CD8-positive, alpha-beta memory T cell (primary cell): Measurements from ENCODE around the gene LUC7L2. TPM values are rescaled to one million over a fixed set of nuclear protein-coding genes. Genes with fewer than 3 reads are reported as not detected.

ENCODE experiments used
- CTCF ChIA-PET: fragments of 350-600 bp; sonication (Branson Sonifier 250); formaldehyde crosslinking; loops from one replicate; lab custom pipeline; 2021; ENCODE audit warnings: antibody characterized with exemption; lab: Charles Lee
- POLR2A ChIA-PET: fragments of 350-600 bp; sonication (Branson Sonifier 250); formaldehyde crosslinking; loops from one replicate; lab custom pipeline; 2021; ENCODE audit warnings: antibody characterized with exemption; lab: Charles Lee
- DNase-seq, 5 donors: peaks; one replicate each; pipeline versions ENCODE4 v3.0.0 to v3.0.0-alpha.2; 2020 to 2022; ENCODE audit warnings: mixed read lengths in 1 of 5
- H3K27ac ChIP-seq: one replicate; pipeline ENCODE4 v1.7.0; 2013; ENCODE audit warnings: low read depth, mild to moderate bottlenecking, low read length, moderate library complexity
- H3K27me3 ChIP-seq: 2 replicates; pipeline ENCODE4 v1.7.0; 2013; ENCODE audit warnings: low read length, mild to moderate bottlenecking; ENCODE audit not compliant: insufficient read depth, poor library complexity, severe bottlenecking
- H3K36me3 ChIP-seq: 2 replicates; pipeline ENCODE4 v1.7.0; 2013; ENCODE audit warnings: mild to moderate bottlenecking, low read length, moderate library complexity; ENCODE audit not compliant: insufficient read depth
- H3K4me1 ChIP-seq: 2 replicates; pipeline ENCODE4 v1.7.0; 2013; ENCODE audit warnings: mild to moderate bottlenecking, low read length, moderate library complexity; ENCODE audit not compliant: insufficient read depth
- H3K4me3 ChIP-seq: 2 replicates; pipeline ENCODE4 v1.7.0; 2013; ENCODE audit warnings: mild to moderate bottlenecking, low read length
- H3K9me3 ChIP-seq: 2 replicates; pipeline ENCODE4 v1.7.0; 2013; ENCODE audit warnings: mild to moderate bottlenecking, low read length
- H3K27ac Mint-ChIP-seq, 8 donors: one replicate each; pipeline ENCODE4 v1.8.0; 2020 to 2021; ENCODE audit warnings: mixed read lengths in 8 of 8, mild to moderate bottlenecking in 6 of 8, inconsistent platforms in 3 of 8, moderate library complexity in 3 of 8
- H3K27me3 Mint-ChIP-seq, 2 donors: one replicate each; pipeline ENCODE4 v1.8.0; 2020 to 2021; ENCODE audit warnings: mixed read lengths in 2 of 2, mild to moderate bottlenecking in 1 of 2, moderate library complexity in 1 of 2
- H3K36me3 Mint-ChIP-seq, 3 donors: one replicate each; pipeline ENCODE4 v1.8.0; 2020 to 2021; ENCODE audit warnings: mixed read lengths in 3 of 3, inconsistent platforms in 1 of 3, mild to moderate bottlenecking in 1 of 3
- H3K4me1 Mint-ChIP-seq, 3 donors: one replicate each; pipeline ENCODE4 v1.8.0; 2020 to 2021; ENCODE audit warnings: mixed read lengths in 3 of 3, inconsistent platforms in 1 of 3, mild to moderate bottlenecking in 1 of 3
- H3K4me3 Mint-ChIP-seq, 7 donors: one replicate each; pipeline ENCODE4 v1.8.0; 2020 to 2021; ENCODE audit warnings: mixed read lengths in 7 of 7, mild to moderate bottlenecking in 6 of 7, moderate library complexity in 4 of 7, inconsistent platforms in 2 of 7
- H3K9me3 Mint-ChIP-seq, 5 donors: one replicate each; pipeline ENCODE4 v1.8.0; 2020 to 2022; ENCODE audit warnings: mixed read lengths in 5 of 5, mild to moderate bottlenecking in 3 of 5, moderate library complexity in 2 of 5, inconsistent platforms in 1 of 5
- polyA plus RNA-seq: library from polyadenylated mRNA; unstranded; fragments of 300-500 nt; fragmentation: Illumina TruSeq; gene quantifications from one replicate; pipeline ENCODE4 v1.2.3, GENCODE V29; 2021
- total RNA-seq, 2 experiments: library from RNA; stranded (reverse); gene quantifications; one replicate each; pipeline ENCODE4 v1.2.3, GENCODE V29; 2021

LUC7L2 gene
- total and polyA plus RNA-seq, 3 experiments from 2014 or later = 72.0 to 164 (median 150) TPM

- no peaks in the 10 kb centered on the region for H3K9me3 Mint-ChIP-seq
- DNase-seq = peak; percentile 10 to 55 (median 30)
- peak overlapping the region; percentile 97 to 100 (median 99) for H3K27ac Mint-ChIP-seq
- peaks cover 30% of the 10 kb centered on the region for H3K4me1 ChIP-seq
- peaks cover 40 to 53% (median 48%) of the 10 kb centered on the region in 3 donors for H3K4me1 Mint-ChIP-seq
- H3K9me3 ChIP-seq = no peaks in the 10 kb centered on the region
- H3K27me3 Mint-ChIP-seq = no peaks in the 10 kb centered on the region
- H3K36me3 Mint-ChIP-seq = peaks cover 0 to 29% (median 5%) of the 10 kb centered on the region in 3 donors
- POLR2A ChIA-PET = interaction anchor here (0.7 to 2.5 kb wide), 6 partner anchors 10 to 818 kb away, joined by 3 to 67 read pairs (median 8); partner anchors contain the start of genes FMC1, KDM7A and UBN2
- H3K27me3 ChIP-seq = no peaks in the 10 kb centered on the region
- peak overlapping the region; percentile 92 for H3K4me3 ChIP-seq
- CTCF ChIA-PET = interaction anchor here (1.0 to 1.6 kb wide), 3 partner anchors 10 to 14 kb away, joined by 4 read pairs; no protein-coding TSS in a partner anchor
- no peaks in the 10 kb centered on the region for H3K36me3 ChIP-seq
- peak overlapping the region; percentile 97 to 99 (median 98) for H3K4me3 Mint-ChIP-seq
- H3K27ac ChIP-seq = peak overlapping the region; percentile 98
Observed at GRCh38 chr7:139358541-139359365, 941 bp upstream of the LUC7L2 start.

- ChIA-PET POLR2A (interaction anchor here (0.9 to 2.5 kb wide), 6 partner anchors 17 to 816 kb away, joined by 5 to 67 read pairs (median 8); partner anchors contain the start of genes FMC1, KDM7A and UBN2), CTCF (interaction anchor here (1.0 to 1.6 kb wide), 4 partner anchors 9 to 21 kb away, joined by 4 to 9 read pairs (median 4); no protein-coding TSS in a partner anchor)
- H3K4me3 Mint-ChIP-seq = peak overlapping the region; percentile 97 to 99 (median 98)
- H3K27me3 Mint-ChIP-seq = no peaks in the 10 kb centered on the region
- H3K27me3 ChIP-seq = no peaks in the 10 kb centered on the region
- H3K4me3 ChIP-seq = peak overlapping the region; percentile 92
- H3K4me1 Mint-ChIP-seq = peaks cover 52 to 68% (median 63%) of the 10 kb centered on the region in 3 donors
- peak; percentile 95 to 98 (median 98) for DNase-seq
- peaks cover 2% of the 10 kb centered on the region for H3K36me3 ChIP-seq
- no peaks in the 10 kb centered on the region for H3K9me3 Mint-ChIP-seq
- H3K4me1 ChIP-seq = peaks cover 35% of the 10 kb centered on the region
- peaks cover 0 to 41% (median 9%) of the 10 kb centered on the region in 3 donors for H3K36me3 Mint-ChIP-seq
- H3K27ac ChIP-seq = peak overlapping the region; percentile 98
- peak overlapping the region; percentile 97 to 100 (median 99) for H3K27ac Mint-ChIP-seq
- no peaks in the 10 kb centered on the region for H3K9me3 ChIP-seq
Observed at GRCh38 chr7:139360210-139360947, 685 bp downstream of the LUC7L2 start.

- ChIA-PET POLR2A (interaction anchor here (2.5 kb wide), 1 partner anchor 21 kb away, joined by 67 read pairs; the partner anchor contains the start of gene FMC1), CTCF (no interaction called here)
- Histone ChIP-seq H3K36me3 (peaks cover 5% of the 10 kb centered on the region), H3K27ac (peak overlapping the region; percentile 98), H3K4me3 (peak overlapping the region; percentile 92), H3K27me3 (no peaks in the 10 kb centered on the region), H3K4me1 (peaks cover 40% of the 10 kb centered on the region), H3K9me3 (no peaks in the 10 kb centered on the region)
- peaks cover 56 to 73% (median 68%) of the 10 kb centered on the region in 3 donors for H3K4me1 Mint-ChIP-seq
- peak overlapping the region; percentile 97 to 100 (median 99) for H3K27ac Mint-ChIP-seq
- peaks cover 0 to 41% (median 9%) of the 10 kb centered on the region in 3 donors for H3K36me3 Mint-ChIP-seq
- H3K4me3 Mint-ChIP-seq = peak overlapping the region; percentile 97 to 99 (median 98)
- DNase-seq = no peak
- no peaks in the 10 kb centered on the region for H3K9me3 Mint-ChIP-seq
- no peaks in the 10 kb centered on the region for H3K27me3 Mint-ChIP-seq
Observed at GRCh38 chr7:139360948-139361307, 1.2 kb downstream of the LUC7L2 start.

GRCh38 chr7:139361523-139361922 lies 1.8 kb downstream of the LUC7L2 start:
- ChIA-PET POLR2A (interaction anchor here (0.6 kb wide), 1 partner anchor 65 kb away, joined by 4 read pairs; no protein-coding TSS in a partner anchor), CTCF (no interaction called here)
- Histone ChIP-seq H3K4me1 (peaks cover 40% of the 10 kb centered on the region), H3K4me3 (peak overlapping the region; percentile 92), H3K27ac (peak overlapping the region; percentile 98), H3K27me3 (no peaks in the 10 kb centered on the region), H3K9me3 (no peaks in the 10 kb centered on the region), H3K36me3 (peaks cover 5% of the 10 kb centered on the region)
- peaks cover 60 to 79% (median 74%) of the 10 kb centered on the region in 3 donors for H3K4me1 Mint-ChIP-seq
- no peaks in the 10 kb centered on the region for H3K9me3 Mint-ChIP-seq
- DNase-seq = no peak
- H3K27ac Mint-ChIP-seq = peak overlapping the region in 7 of 8 donors; percentile 25 to 100 (median 99)
- no peaks in the 10 kb centered on the region for H3K27me3 Mint-ChIP-seq
- peaks cover 0 to 46% (median 9%) of the 10 kb centered on the region in 3 donors for H3K36me3 Mint-ChIP-seq
- peak overlapping the region; percentile 55 to 99 (median 98) for H3K4me3 Mint-ChIP-seq

GRCh38 chr7:139362302-139362701 lies 2.6 kb downstream of the LUC7L2 start:
- ChIA-PET POLR2A (no interaction called here), CTCF (no interaction called here)
- no peaks in the 10 kb centered on the region for H3K27me3 Mint-ChIP-seq
- Histone ChIP-seq H3K9me3 (no peaks in the 10 kb centered on the region), H3K27ac (no peak overlapping the region), H3K27me3 (no peaks in the 10 kb centered on the region), H3K36me3 (peaks cover 5% of the 10 kb centered on the region), H3K4me3 (no peak overlapping the region), H3K4me1 (peaks cover 40% of the 10 kb centered on the region)
- H3K4me1 Mint-ChIP-seq = peaks cover 60 to 75% (median 74%) of the 10 kb centered on the region in 3 donors
- H3K36me3 Mint-ChIP-seq = peaks cover 0 to 48% (median 9%) of the 10 kb centered on the region in 3 donors
- peak overlapping the region in 6 of 8 donors; percentile 39 to 73 (median 59) for H3K27ac Mint-ChIP-seq
- no peak for DNase-seq
- H3K9me3 Mint-ChIP-seq = no peaks in the 10 kb centered on the region
- H3K4me3 Mint-ChIP-seq = peak overlapping the region in 5 of 7 donors; percentile 19 to 75 (median 59)

GRCh38 chr7:139362981-139363380 lies 3.3 kb downstream of the LUC7L2 start:
- Histone ChIP-seq H3K9me3 (no peaks in the 10 kb centered on the region), H3K36me3 (peaks cover 5% of the 10 kb centered on the region), H3K27me3 (no peaks in the 10 kb centered on the region), H3K4me3 (no peak overlapping the region), H3K27ac (no peak overlapping the region), H3K4me1 (peaks cover 45% of the 10 kb centered on the region)
- H3K4me3 Mint-ChIP-seq = peak overlapping the region; percentile 32 to 81 (median 59)
- ChIA-PET POLR2A (interaction anchor here (0.7 kb wide), 1 partner anchor 11 kb away, joined by 3 read pairs; no protein-coding TSS in a partner anchor), CTCF (no interaction called here)
- H3K36me3 Mint-ChIP-seq = peaks cover 0 to 55% (median 9%) of the 10 kb centered on the region in 3 donors
- peak overlapping the region; percentile 1 to 84 (median 56) for H3K27ac Mint-ChIP-seq
- H3K27me3 Mint-ChIP-seq = no peaks in the 10 kb centered on the region
- no peaks in the 10 kb centered on the region for H3K9me3 Mint-ChIP-seq
- no peak for DNase-seq
- H3K4me1 Mint-ChIP-seq = peaks cover 66 to 80% (median 79%) of the 10 kb centered on the region in 3 donors

GRCh38 chr7:139365336-139365735 lies 5.6 kb downstream of the LUC7L2 start:
- H3K9me3 Mint-ChIP-seq = no peaks in the 10 kb centered on the region
- peak overlapping the region in 4 of 8 donors; percentile 1 to 75 (median 48) for H3K27ac Mint-ChIP-seq
- no peaks in the 10 kb centered on the region for H3K27me3 ChIP-seq
- ChIA-PET CTCF (no interaction called here), POLR2A (interaction anchor here (0.7 kb wide), 1 partner anchor 7 kb away, joined by 4 read pairs; no protein-coding TSS in a partner anchor)
- H3K4me3 Mint-ChIP-seq = peak overlapping the region in 3 of 7 donors; percentile 2 to 8 (median 3)
- H3K27ac ChIP-seq = no peak overlapping the region
- peaks cover 0 to 52% (median 9%) of the 10 kb centered on the region in 3 donors for H3K36me3 Mint-ChIP-seq
- DNase-seq = no peak
- H3K36me3 ChIP-seq = peaks cover 5% of the 10 kb centered on the region
- H3K27me3 Mint-ChIP-seq = no peaks in the 10 kb centered on the region
- peaks cover 70 to 88% (median 87%) of the 10 kb centered on the region in 3 donors for H3K4me1 Mint-ChIP-seq
- H3K4me1 ChIP-seq = peaks cover 62% of the 10 kb centered on the region
- H3K4me3 ChIP-seq = no peak overlapping the region
- H3K9me3 ChIP-seq = no peaks in the 10 kb centered on the region
